ENCODE results near the gene MEX3D.

Gene MEX3D

DNA sequence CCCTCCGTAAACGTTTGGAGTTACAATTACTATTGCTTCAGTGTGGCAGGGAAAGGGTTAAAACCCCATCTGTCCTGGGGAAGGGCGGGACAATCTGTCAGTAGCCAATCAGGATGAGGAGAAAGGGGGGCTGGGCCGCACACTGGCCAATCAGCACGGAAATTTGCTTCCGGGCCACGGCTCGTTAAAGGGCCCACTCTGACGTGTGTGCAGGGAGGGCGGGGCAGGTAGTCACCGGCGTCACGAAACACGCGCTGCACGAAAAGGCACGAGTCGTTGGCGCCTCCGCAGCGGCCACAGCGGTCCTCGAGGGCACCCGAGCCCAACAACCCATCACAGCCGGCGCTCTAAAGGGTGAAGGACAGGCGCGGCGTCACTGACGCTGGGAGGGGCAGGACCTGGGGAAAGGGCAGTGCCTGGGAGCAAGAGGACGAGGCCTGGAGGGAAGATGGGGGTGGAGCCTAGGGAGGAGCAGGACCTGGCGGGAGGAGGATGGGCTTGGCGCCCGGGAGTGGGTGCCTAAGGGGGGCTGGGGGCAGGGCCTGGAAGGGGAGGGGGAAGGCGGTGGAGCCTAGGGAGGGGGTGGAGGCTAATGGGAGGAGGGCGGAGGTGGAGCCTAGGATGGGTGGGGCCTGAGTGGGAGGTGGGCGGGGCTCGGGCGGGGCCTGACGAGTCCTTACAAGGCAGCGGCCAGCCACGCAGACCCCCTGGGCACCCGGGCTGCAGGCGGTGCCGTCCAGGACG, 60.2 kb downstream of the MEX3D start:
- Mint-ChIP-seq H3K4me3 (peak overlapping the region; percentile 86), H3K27me3 (ENCODE audit: low read depth) (peaks cover 23% of the 10 kb centered on the region), H3K9me3 (no peaks in the 10 kb centered on the region), H3K36me3 (ENCODE audit: low read depth) (no peaks in the 10 kb centered on the region), H3K4me1 (ENCODE audit: low read depth) (peaks cover 8% of the 10 kb centered on the region), H3K27ac (peak overlapping the region; percentile 89)
- peak; percentile 85 for DNase-seq (ENCODE audit: low spot score)

DNA sequence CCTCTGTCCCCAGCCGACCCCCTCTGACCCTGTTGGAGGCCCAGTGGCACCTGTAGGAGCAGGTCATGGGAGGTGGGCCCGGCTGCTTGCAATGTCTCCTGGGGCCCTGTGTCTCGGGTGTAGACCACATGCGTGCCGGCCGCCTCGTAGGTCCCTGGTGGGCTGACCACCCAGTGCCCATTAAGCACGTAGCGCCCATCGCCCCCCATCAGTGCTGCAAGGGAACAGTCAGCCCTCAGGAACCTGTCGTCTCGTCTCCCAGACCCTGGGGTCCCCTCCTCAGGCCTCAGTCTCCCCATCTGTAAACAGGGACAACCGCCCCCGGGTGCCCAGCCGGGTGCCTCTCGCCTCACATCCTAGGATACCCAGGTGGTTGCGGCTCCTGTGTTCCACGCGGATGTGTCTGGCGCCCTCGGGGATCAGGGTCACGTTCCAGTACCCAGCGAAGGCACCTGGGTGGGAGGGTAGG, 60.9 kb downstream of the MEX3D start:
- peaks cover 10% of the 10 kb centered on the region for H3K4me1 Mint-ChIP-seq (ENCODE audit: low read depth)
- no peak for DNase-seq (ENCODE audit: low spot score)
- no peaks in the 10 kb centered on the region for H3K9me3 Mint-ChIP-seq
- H3K36me3 Mint-ChIP-seq (ENCODE audit: low read depth) = no peaks in the 10 kb centered on the region
- H3K27me3 Mint-ChIP-seq (ENCODE audit: low read depth) = peaks cover 23% of the 10 kb centered on the region
- no peak overlapping the region for H3K27ac Mint-ChIP-seq
- no peak overlapping the region for H3K4me3 Mint-ChIP-seq

DNA sequence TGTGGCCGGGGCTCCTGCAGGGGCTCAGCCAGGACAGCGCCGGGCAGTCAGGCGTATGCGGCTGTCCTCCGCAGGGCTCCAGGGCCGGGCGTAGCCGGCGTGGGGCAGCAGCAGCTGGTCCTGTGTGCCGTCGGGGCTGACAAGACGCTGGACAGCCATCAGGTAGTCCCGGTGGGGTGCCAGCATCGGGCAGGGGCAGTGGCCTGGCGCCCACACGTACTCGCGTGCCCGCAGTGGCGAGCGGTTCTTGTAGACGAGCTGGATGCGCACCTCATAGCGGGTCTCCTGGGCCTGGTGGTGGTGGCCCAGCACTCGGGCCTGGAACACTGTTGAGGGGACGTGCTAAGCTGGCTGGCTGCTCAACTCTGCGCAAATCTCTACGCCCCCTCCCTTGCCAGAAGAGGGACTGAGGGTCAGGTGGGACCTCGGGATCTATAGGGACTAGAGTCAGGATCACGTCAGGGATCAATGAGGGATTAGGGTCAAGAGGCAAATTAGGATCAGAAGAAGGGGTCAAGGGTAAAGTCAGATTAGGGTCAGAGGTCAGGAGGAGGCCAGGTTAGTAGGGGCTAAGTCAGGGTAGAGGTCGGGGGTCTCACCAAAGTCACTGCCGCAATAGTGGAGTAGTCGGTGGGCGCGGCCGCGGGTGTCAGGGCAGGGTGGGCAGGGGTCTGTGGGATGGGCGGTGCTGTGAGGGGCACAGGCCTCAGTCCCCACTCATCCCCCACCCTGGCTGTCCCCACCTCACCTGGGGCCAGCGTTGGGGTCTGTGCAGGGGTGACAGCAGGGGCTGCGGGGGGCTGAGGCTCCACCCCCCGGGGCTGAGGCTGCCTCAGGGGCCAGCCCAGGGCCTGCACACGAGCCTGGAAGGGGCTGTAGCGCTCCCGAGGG, 61.9 kb downstream of the MEX3D start:
- DNase-seq (ENCODE audit: low spot score) = no peak
- no peak overlapping the region for H3K4me3 Mint-ChIP-seq
- H3K27me3 Mint-ChIP-seq (ENCODE audit: low read depth) = peaks cover 23% of the 10 kb centered on the region
- no peaks in the 10 kb centered on the region for H3K36me3 Mint-ChIP-seq (ENCODE audit: low read depth)
- no peak overlapping the region for H3K27ac Mint-ChIP-seq
- H3K9me3 Mint-ChIP-seq = no peaks in the 10 kb centered on the region
- peaks cover 10% of the 10 kb centered on the region for H3K4me1 Mint-ChIP-seq (ENCODE audit: low read depth)

GRCh38 chr19:1505012-1505411, 63.1 kb downstream of the MEX3D start:
- Mint-ChIP-seq H3K27me3 (ENCODE audit: low read depth) (peaks cover 18% of the 10 kb centered on the region), H3K4me3 (no peak overlapping the region), H3K36me3 (ENCODE audit: low read depth) (no peaks in the 10 kb centered on the region), H3K4me1 (ENCODE audit: low read depth) (peaks cover 8% of the 10 kb centered on the region), H3K9me3 (no peaks in the 10 kb centered on the region), H3K27ac (no peak overlapping the region)
- DNase-seq (ENCODE audit: low spot score) = no peak
